NCI-H446 treated with DMSO at 0.1 percent for 48 hours (cell line): ENCODE results near the gene MTRFR.
"Not testable (repeated sequence)": the region's sequence is repeated elsewhere in the genome, so short reads cannot be mapped to it uniquely, and the experiment has no call there.

Experiments
- DNase-seq: peaks from one replicate; lab custom pipeline; 2025; lab: John Stamatoyannopoulos, UW

Gene MTRFR

GRCh38 chr12:123248996-123249741 is 15.9 kb downstream of the MTRFR start:
- not testable (repeated sequence) for DNase-seq

GRCh38 chr12:123250471-123251383 is 17.5 kb downstream of the MTRFR start:
- DNase-seq, result peak; percentile 73

GRCh38 chr12:123251403-123252076 is 18.3 kb downstream of the MTRFR start:
- no peak for DNase-seq

- DNase-seq, result peak; percentile 95
These were observed 19.1 kb downstream of the MTRFR start for GRCh38 chr12:123252365-123252764.

GRCh38 chr12:123253641-123254459 is 20.6 kb downstream of the MTRFR start:
- peak; percentile 96 for DNase-seq

GRCh38 chr12:123254853-123255446 is 21.7 kb downstream of the MTRFR start:
- DNase-seq, result no peak

- no peak for DNase-seq
These were observed 25.4 kb downstream of the MTRFR start for GRCh38 chr12:123258593-123258992.

- no peak for DNase-seq
These were observed 26.8 kb downstream of the MTRFR start for GRCh38 chr12:123260081-123260480.

GRCh38 chr12:123261196-123261595 is 28.0 kb downstream of the MTRFR start:
- no peak for DNase-seq

- DNase-seq, result no peak
These were observed 30.1 kb downstream of the MTRFR start for GRCh38 chr12:123263196-123263817.

- peak; percentile 11 for DNase-seq
These were observed 31.4 kb downstream of the MTRFR start for GRCh38 chr12:123264642-123265041.

- DNase-seq, result no peak
These were observed 32.8 kb downstream of the MTRFR start for GRCh38 chr12:123265851-123266678.

- no peak for DNase-seq
These were observed 33.5 kb downstream of the MTRFR start for GRCh38 chr12:123266679-123267277.

GRCh38 chr12:123267335-123267920 is 34.2 kb downstream of the MTRFR start:
- no peak for DNase-seq

- DNase-seq, result peak; percentile 76
These were observed 35.0 kb downstream of the MTRFR start for GRCh38 chr12:123267991-123268843.

GRCh38 chr12:123268850-123269249 is 35.6 kb downstream of the MTRFR start:
- DNase-seq, result no peak

GRCh38 chr12:123269395-123269892 is 36.2 kb downstream of the MTRFR start:
- DNase-seq, result peak; percentile 88

GRCh38 chr12:123269896-123270213 is 36.6 kb downstream of the MTRFR start:
- no peak for DNase-seq
